IPS-18a (cell line): Measurements from ENCODE around the gene MYBPHL.
"Not testable (repeated sequence)": the region's sequence is repeated elsewhere in the genome, so short reads cannot be mapped to it uniquely, and the experiment has no call there.

Experiments
- H3K27ac ChIP-seq: one replicate; pipeline ENCODE4 v1.5.1; 2013; ENCODE audit warnings: low read length
- H3K27me3 ChIP-seq: one replicate; pipeline ENCODE4 v1.6.1; 2013; ENCODE audit warnings: mild to moderate bottlenecking, low read length; ENCODE audit not compliant: control insufficient read depth, insufficient read depth
- H3K36me3 ChIP-seq: one replicate; pipeline ENCODE4 v1.6.1; 2013; ENCODE audit warnings: low read depth, low read length; ENCODE audit not compliant: control insufficient read depth
- H3K4me1 ChIP-seq: one replicate; pipeline ENCODE4 v1.6.1; 2013; ENCODE audit warnings: low read depth, low read length; ENCODE audit not compliant: control insufficient read depth
- H3K4me3 ChIP-seq: one replicate; pipeline ENCODE4 v1.5.1; 2013; ENCODE audit warnings: low read length
- H3K9ac ChIP-seq: one replicate; pipeline ENCODE4 v1.6.1; 2013; ENCODE audit warnings: mild to moderate bottlenecking, low read length, moderate library complexity
- H3K9me3 ChIP-seq: one replicate; pipeline ENCODE4 v1.6.1; 2013; ENCODE audit warnings: low read depth, low read length; ENCODE audit not compliant: control insufficient read depth

The MYBPHL gene

DNA sequence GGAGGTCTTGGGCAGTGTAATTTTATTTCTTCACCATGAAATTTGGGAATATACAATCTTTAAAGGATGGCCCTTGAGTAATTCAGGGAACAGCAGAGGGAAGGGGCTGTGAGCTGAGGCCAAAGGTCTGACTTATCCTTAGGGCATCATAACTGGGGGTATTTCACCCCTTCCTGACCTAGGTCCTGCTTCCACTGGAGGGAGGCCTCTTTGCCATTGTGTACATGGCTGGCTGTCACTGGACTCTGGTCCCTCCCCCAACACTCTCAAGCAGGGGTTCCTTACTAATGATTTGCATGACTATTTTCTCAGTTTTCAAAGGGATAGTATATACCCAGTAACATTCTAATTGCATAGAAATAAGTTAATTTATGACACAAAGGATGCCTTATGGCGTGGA, 16.7 kb downstream of the MYBPHL start:
- Histone ChIP-seq H3K27ac (no peak overlapping the region), H3K9me3 (no peaks in the 10 kb centered on the region), H3K9ac (no peak overlapping the region), H3K4me1 (peaks cover 7% of the 10 kb centered on the region), H3K27me3 (no peaks in the 10 kb centered on the region), H3K36me3 (no peaks in the 10 kb centered on the region), H3K4me3 (no peak overlapping the region)

- H3K4me1 ChIP-seq, result peaks cover 22% of the 10 kb centered on the region
- H3K36me3 ChIP-seq, H3K27ac ChIP-seq, H3K27me3 ChIP-seq, H3K9me3 ChIP-seq, H3K9ac ChIP-seq, H3K4me3 ChIP-seq: not testable (repeated sequence)
Observed at GRCh38 chr1:109286762-109287161, 20.0 kb downstream of the MYBPHL start.

DNA sequence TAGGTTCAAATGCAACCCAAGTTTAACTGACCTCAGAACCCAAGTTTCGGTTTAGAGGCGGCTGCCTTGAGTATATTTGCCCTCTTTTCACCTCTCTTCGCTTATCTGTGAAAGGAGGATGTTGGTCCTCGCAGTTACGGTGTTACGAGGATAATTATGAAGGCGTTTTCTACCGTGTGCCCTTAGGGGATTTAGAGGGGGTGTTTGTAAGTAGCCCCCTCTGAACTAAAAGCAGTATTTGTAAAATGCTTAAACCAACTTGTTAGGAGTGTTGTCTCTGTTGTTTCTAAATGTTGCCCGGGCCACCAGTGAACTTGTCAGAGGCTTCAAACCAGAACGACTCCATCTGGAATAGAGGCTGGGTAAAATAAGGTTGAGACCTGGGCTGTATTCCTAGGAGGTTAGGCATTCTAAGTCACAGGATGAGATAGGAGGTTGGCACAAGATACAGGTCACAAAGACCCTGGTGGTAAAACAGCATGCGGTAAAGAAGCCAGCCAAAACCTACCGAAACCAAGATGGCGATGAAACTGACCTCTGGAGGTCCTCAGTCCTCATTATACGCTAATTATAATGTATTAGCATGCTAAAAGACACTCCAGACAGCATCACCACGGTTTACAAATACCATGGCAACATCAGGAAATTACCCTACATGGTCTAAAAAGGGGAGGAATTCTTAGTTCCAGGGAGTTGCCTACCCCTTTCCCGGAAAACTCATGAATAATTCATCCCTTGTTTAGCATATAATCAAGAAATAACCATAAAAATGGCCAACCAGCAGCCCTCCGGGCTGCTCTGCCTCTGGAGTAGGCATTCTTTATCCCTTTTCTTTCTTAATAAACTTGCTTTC, 22.8 kb downstream of the MYBPHL start:
- peak overlapping the region; percentile 76 for H3K4me3 ChIP-seq
- H3K9ac ChIP-seq, result peak overlapping the region; percentile 87
- no peaks in the 10 kb centered on the region for H3K27me3 ChIP-seq
- H3K36me3 ChIP-seq, result peaks cover 17% of the 10 kb centered on the region
- peak overlapping the region; percentile 92 for H3K27ac ChIP-seq
- H3K9me3 ChIP-seq, result no peaks in the 10 kb centered on the region
- H3K4me1 ChIP-seq, result peaks cover 27% of the 10 kb centered on the region

GRCh38 chr1:109282952-109283747, 23.7 kb downstream of the MYBPHL start, which contains the start of gene PSRC1:
PSRC1 (minus strand) TSS chr1:109283145.
- peak within 1 kb of the TSS; percentile 76 for H3K4me3 ChIP-seq
- peaks cover 17% of the 10 kb centered on the region for H3K36me3 ChIP-seq
- peak within 1 kb of the TSS; percentile 92 for H3K27ac ChIP-seq
- no peaks in the 10 kb centered on the region for H3K9me3 ChIP-seq
- H3K27me3 ChIP-seq, result no peaks in the 10 kb centered on the region
- H3K9ac ChIP-seq, result peak within 1 kb of the TSS; percentile 87
- peaks cover 27% of the 10 kb centered on the region for H3K4me1 ChIP-seq

GRCh38 chr1:109282497-109282951, 24.3 kb downstream of the MYBPHL start:
- H3K27me3 ChIP-seq, result no peaks in the 10 kb centered on the region
- peaks cover 27% of the 10 kb centered on the region for H3K4me1 ChIP-seq
- no peaks in the 10 kb centered on the region for H3K9me3 ChIP-seq
- peak overlapping the region; percentile 76 for H3K4me3 ChIP-seq
- peaks cover 17% of the 10 kb centered on the region for H3K36me3 ChIP-seq
- H3K27ac ChIP-seq, result peak overlapping the region; percentile 56
- peak overlapping the region; percentile 87 for H3K9ac ChIP-seq

GRCh38 chr1:109281680-109282496, 24.9 kb downstream of the MYBPHL start:
- Histone ChIP-seq H3K27me3 (no peaks in the 10 kb centered on the region), H3K36me3 (peaks cover 17% of the 10 kb centered on the region), H3K9me3 (no peaks in the 10 kb centered on the region), H3K4me3 (peak overlapping the region; percentile 76), H3K27ac (no peak overlapping the region), H3K9ac (peak overlapping the region; percentile 87), H3K4me1 (peaks cover 27% of the 10 kb centered on the region)

DNA sequence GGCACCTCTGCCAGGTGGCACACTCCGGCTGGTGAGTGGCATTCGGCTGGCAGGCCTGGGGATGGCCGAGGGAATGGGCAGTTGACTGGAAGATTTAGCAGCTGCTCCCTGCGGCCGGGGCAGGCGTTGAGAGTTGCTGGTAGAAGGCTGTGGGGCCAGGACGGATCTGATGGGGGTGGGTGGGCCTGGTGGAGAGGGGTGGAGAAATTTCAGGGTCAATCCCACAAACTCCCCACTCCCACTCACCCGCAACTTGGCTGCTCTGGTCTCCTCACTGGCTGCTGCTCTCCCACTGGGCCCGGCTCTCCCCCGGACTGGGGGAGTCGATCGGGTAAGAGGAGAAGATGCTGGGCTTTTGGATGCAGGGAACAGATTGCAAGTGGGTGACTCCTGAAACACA, 25.9 kb downstream of the MYBPHL start:
- H3K27me3 ChIP-seq, result no peaks in the 10 kb centered on the region
- H3K4me3 ChIP-seq, result no peak overlapping the region
- H3K4me1 ChIP-seq, result peaks cover 27% of the 10 kb centered on the region
- no peak overlapping the region for H3K27ac ChIP-seq
- no peaks in the 10 kb centered on the region for H3K9me3 ChIP-seq
- H3K36me3 ChIP-seq, result peaks cover 17% of the 10 kb centered on the region
- no peak overlapping the region for H3K9ac ChIP-seq

DNA sequence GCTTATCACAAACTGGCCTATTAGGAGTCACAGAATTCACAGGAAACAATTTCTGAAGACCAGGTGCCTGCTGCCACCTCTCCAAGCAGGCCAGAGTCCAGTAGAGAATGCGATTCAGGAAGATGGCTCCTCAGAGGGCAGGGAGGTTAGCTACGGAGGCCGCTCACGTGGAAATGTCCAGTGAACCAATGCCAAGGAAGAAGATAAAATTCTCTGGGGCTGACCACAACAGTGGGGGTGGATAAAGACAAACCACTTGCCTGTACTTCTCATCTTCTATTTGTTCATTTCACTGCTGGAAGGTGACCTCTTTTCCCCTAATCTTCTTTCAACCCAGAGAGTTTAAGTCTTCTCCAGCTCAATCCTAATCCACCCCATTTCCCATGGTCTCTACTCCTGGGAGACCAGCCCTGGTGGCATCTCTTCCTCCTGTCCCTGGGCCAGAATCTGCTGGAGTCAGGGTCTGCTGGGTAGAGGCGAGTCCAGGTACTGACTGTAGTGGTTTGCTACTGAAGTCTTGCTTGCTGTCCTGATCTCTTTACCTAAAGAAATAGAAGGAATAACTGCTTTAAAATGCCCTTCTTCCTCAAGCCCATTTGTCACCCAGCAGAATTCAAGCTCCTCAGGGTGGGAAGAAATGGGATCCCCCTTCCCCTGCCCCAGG, 27.1 kb downstream of the MYBPHL start:
- H3K27me3 ChIP-seq, result no peaks in the 10 kb centered on the region
- H3K9ac ChIP-seq, result no peak overlapping the region
- peaks cover 19% of the 10 kb centered on the region for H3K4me1 ChIP-seq
- H3K9me3 ChIP-seq, result no peaks in the 10 kb centered on the region
- no peak overlapping the region for H3K27ac ChIP-seq
- H3K36me3 ChIP-seq, result peaks cover 17% of the 10 kb centered on the region
- no peak overlapping the region for H3K4me3 ChIP-seq

GRCh38 chr1:109277434-109278204, 29.2 kb downstream of the MYBPHL start:
- peaks cover 19% of the 10 kb centered on the region for H3K36me3 ChIP-seq

DNA sequence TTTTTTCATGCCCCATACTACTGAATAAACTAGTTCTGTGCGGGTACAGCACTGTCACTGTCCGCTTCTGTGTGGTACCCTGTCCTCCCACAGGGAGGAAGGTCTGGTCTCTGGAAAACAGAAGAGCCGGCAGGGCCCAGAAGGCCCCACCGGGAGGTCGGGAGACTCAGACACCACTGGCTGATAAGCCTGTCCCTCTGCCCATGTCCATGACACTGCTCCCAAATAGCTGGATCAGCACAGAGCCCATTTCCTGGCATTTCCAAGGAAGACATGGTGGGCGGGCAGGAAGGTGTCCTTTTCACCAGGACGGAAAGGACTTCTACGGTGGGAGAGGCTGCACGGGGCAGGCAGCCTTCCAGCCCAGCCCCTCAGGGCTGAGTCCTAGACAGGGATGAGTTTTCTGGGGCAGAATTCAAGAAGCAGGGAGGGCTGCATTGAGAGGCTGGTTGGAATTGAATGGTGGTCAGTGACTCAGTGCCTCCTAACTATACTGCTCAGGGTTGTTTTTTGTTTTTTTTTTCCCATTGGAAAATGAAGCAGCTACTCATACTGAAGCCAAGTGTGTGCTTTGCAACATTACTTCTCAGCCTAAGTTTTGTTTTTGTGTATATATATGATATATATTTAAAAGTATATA, 31.0 kb downstream of the MYBPHL start:
- H3K4me1 ChIP-seq, result no peaks in the 10 kb centered on the region
- H3K9me3 ChIP-seq, result no peaks in the 10 kb centered on the region
- H3K27ac ChIP-seq, result no peak overlapping the region
- H3K9ac ChIP-seq, result no peak overlapping the region
- peaks cover 21% of the 10 kb centered on the region for H3K36me3 ChIP-seq
- no peak overlapping the region for H3K4me3 ChIP-seq
- no peaks in the 10 kb centered on the region for H3K27me3 ChIP-seq

More at GRCh38 chr1:109277434-109278204, 29.2 kb downstream of the MYBPHL start:
- Histone ChIP-seq H3K4me3 (no peak overlapping the region), H3K27me3 (no peaks in the 10 kb centered on the region), H3K4me1 (peaks cover 11% of the 10 kb centered on the region), H3K27ac (no peak overlapping the region), H3K9ac (no peak overlapping the region), H3K9me3 (no peaks in the 10 kb centered on the region)
